BJ (cell line): ENCODE data around the gene TRPM1. TPM values are rescaled to one million over a fixed set of nuclear protein-coding genes. Genes with fewer than 3 reads are reported as not detected.

ENCODE experiments used
- CTCF ChIA-PET: fragments of 350-600 bp; formaldehyde crosslinking; extraction: SDS; loops from one replicate; lab custom pipeline; 2021; ENCODE audit warnings: antibody characterized with exemption, inconsistent platforms; lab: Yijun Ruan, JAX
- POLR2A ChIA-PET: fragments of 300-600 bp; sonication (Branson Sonifier 250); formaldehyde crosslinking; extraction: SDS; loops from one replicate; lab custom pipeline; 2021; ENCODE audit warnings: antibody characterized with exemption; lab: Charles Lee
- DNase-seq: peaks from one replicate; pipeline ENCODE4 v3.0.0-alpha.2; 2011; ENCODE audit warnings: low read depth
- H3K27me3 ChIP-seq: 2 replicates; pipeline ENCODE4 v1.6.0; 2011; ENCODE audit warnings: low read length; ENCODE audit not compliant: control insufficient read depth, insufficient read depth
- H3K36me3 ChIP-seq: 2 replicates; pipeline ENCODE4 v1.5.1; 2011; ENCODE audit warnings: low read length; ENCODE audit not compliant: control insufficient read depth, insufficient read depth
- H3K4me3 ChIP-seq: 2 replicates; pipeline ENCODE4 v1.5.1; 2011; ENCODE audit warnings: low read depth, mild to moderate bottlenecking, control low read depth, low read length
- CTCF ChIP-seq: IDR thresholded peaks from 2 replicates; pipeline ENCODE4 v1.5.1; 2011; ENCODE audit warnings: low read depth, mild to moderate bottlenecking, control low read depth, inconsistent platforms, low read length, moderate library complexity; ENCODE audit not compliant: insufficient read depth
- polyA plus RNA-seq: library from polyadenylated mRNA; depleted of rRNA; stranded (reverse); fragments of >200 nt; gene quantifications from 2 replicates; pipeline ENCODE4 v1.2.3, GENCODE V29; 2011

The TRPM1 gene
- polyA plus RNA-seq, 1 experiment: 0.44 TPM

GRCh38 chr15:31083370-31083780, 18.1 kb downstream of the TRPM1 start:
- ChIA-PET CTCF (interaction anchor here (0.6 to 2.6 kb wide), 4 partner anchors 22 to 99 kb away, joined by 3 to 7 read pairs (median 3); no protein-coding TSS in a partner anchor), POLR2A (interaction anchor here (1.0 kb wide), 1 partner anchor 59 kb away, joined by 3 read pairs; no protein-coding TSS in a partner anchor)
- no peak for DNase-seq
- no peak for TF ChIP-seq CTCF
- Histone ChIP-seq H3K27me3 (no peaks in the 10 kb centered on the region), H3K36me3 (no peaks in the 10 kb centered on the region; the same call in 1 of the 2 replicates), H3K4me3 (no peak overlapping the region)

GRCh38 chr15:31082771-31083369, 18.7 kb downstream of the TRPM1 start:
- no peak for TF ChIP-seq CTCF
- CTCF ChIA-PET: interaction anchor here (0.6 to 2.6 kb wide), 4 partner anchors 22 to 98 kb away, joined by 3 to 7 read pairs (median 3); no protein-coding TSS in a partner anchor
- H3K27me3 ChIP-seq: no peaks in the 10 kb centered on the region
- H3K36me3 ChIP-seq: no peaks in the 10 kb centered on the region; the same call in 1 of the 2 replicates
- DNase-seq: no peak
- POLR2A ChIA-PET: no interaction called here
- no peak overlapping the region for H3K4me3 ChIP-seq

DNA sequence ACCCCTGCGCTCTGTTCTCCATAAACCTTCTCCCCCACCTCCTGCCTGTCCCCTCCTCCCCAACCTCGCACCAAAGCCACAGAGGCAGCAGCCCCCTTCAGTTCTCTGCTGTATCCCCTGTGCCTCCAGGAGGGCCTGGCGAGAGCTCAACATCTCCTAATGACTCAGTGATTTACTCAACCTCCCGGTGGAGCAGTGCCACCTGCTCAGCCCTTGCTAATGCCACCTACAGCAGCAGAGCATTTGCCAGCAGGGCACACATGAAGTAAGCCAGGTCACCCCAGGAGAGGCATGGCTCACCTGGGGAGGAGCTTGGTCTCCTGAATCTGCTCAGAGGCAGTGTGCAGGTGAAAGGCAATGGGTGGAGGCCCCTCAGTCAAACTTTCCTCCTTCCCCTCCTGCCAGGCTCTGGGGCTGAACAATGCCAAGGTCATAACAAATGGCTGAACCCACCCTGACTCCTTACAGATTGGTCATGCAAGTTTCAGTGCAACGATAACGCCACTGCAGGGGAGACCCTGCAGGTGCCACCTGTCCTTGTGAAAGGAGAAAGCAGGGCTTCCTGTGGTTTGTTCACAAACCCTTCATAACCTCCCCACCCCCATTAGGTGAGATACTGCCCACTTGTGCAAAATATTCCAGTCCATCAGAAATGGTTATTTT, 19.8 kb downstream of the TRPM1 start:
- H3K27me3 ChIP-seq: no peaks in the 10 kb centered on the region
- POLR2A ChIA-PET: no interaction called here

DNA sequence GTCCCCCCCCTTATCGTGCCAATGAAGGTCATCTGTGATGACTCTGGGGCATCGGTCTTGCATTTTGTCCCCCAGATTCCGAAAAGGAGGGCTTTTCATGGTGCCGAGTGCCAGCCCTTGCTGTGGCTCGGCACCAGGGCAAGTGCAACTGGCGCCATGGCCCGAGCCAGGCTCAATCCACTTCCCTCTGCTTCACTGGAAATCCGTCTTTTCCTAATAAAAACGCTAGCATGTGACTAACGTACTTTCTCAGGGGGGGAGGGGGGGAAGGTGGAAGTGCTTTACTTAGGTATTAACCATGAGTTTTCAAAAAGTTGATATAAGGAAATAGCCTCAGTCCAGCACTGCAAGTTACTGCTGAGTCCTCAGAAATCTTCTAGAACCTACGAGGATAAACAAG, 20.5 kb downstream of the TRPM1 start:
- DNase-seq: no peak
- no peaks in the 10 kb centered on the region; the same call in 1 of the 2 replicates for H3K36me3 ChIP-seq
- TF ChIP-seq CTCF: no peak
- ChIA-PET POLR2A (no interaction called here), CTCF (interaction anchor here (2.6 kb wide), 1 partner anchor 24 kb away, joined by 7 read pairs; no protein-coding TSS in a partner anchor)
- no peak overlapping the region for H3K4me3 ChIP-seq
- no peaks in the 10 kb centered on the region for H3K27me3 ChIP-seq

More for the DNA sequence above, 19.8 kb downstream of the TRPM1 start:
- CTCF ChIA-PET: interaction anchor here (1.6 to 2.6 kb wide), 2 partner anchors 23 to 97 kb away, joined by 3 to 7 read pairs; no protein-coding TSS in a partner anchor
- Histone ChIP-seq H3K36me3 (no peaks in the 10 kb centered on the region; the same call in 1 of the 2 replicates), H3K4me3 (no peak overlapping the region)
- TF ChIP-seq CTCF: no peak
- DNase-seq: no peak

- Histone ChIP-seq H3K4me3 (no peak overlapping the region), H3K36me3 (no peaks in the 10 kb centered on the region; the same call in 1 of the 2 replicates), H3K27me3 (no peaks in the 10 kb centered on the region)
- CTCF ChIA-PET: no interaction called here
- POLR2A ChIA-PET: no interaction called here
- DNase-seq: no peak
- TF ChIP-seq CTCF: no peak
Observed at GRCh38 chr15:31080591-31081014, 20.9 kb downstream of the TRPM1 start.
